GM19397 (cell line): ENCODE measurements around the gene FGF22.

Experiments used
- ATAC-seq: cut with Tn5 transposase; IDR thresholded peaks from one replicate; pipeline ENCODE4 v1.9.1; 2021; ENCODE audit warnings: mild to moderate bottlenecking, moderate library complexity; ENCODE audit not compliant: unreplicated experiment

Gene FGF22

DNA sequence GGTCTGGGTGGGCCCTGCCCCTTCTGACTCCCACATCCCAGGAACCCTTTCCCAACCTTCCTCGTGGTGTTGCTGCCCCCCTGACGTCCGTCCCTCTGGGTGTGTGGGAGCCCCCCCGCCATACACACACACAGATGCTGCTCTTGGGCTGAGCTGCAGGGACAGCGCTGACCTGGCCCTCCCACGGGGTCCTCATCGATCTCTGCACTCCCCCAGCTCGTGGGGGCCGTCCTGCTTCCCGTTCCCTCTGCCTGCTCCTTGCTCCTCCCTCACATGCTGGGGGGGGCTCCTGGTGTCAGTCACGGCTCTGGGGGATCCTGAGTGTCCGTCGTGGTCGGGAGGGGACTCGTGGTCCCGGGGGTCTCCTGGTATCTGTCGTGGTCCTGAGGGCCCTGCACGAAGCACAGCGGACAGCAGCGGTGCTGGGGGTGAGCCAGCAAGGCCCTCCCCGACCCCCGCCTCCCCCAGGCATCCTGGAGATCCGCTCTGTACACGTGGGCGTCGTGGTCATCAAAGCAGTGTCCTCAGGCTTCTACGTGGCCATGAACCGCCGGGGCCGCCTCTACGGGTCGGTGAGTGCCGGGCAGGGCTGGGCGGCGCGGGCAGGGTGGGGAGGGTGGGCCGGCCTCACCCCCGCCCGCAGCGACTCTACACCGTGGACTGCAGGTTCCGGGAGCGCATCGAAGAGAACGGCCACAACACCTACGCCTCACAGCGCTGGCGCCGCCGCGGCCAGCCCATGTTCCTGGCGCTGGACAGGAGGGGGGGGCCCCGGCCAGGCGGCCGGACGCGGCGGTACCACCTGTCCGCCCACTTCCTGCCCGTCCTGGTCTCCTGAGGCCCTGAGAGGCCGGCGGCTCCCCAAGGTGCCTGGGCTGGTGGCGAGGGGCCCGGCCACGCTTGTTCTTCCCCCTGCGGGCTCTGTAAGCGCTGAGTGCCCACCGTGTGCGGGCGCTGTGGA is 3.4 kb downstream of the FGF22 start:
- no peak for ATAC-seq

- ATAC-seq, result no peak
Measured at GRCh38 chr19:643736-644135, 4.1 kb downstream of the FGF22 start.

DNA sequence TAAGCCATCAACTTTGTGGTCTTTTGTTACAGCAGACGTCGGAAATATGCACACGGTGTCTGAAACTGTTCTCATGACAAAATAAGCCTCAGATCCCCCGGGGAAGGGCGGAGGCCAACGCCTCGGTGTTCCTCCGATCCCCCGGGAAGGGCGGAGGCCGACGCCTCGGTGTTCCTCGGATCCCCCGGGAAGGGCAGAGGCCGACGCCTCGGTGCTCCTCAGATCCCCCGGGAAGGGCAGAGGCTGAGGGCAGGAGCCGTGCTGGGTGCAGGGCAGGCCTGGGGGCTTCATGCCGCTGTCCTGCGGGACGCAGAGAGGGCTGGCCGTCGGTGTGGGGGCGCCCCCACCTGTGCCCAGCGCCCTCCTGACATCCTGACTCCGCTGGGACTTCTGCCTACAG is 4.7 kb downstream of the FGF22 start:
- ATAC-seq, result no peak

DNA sequence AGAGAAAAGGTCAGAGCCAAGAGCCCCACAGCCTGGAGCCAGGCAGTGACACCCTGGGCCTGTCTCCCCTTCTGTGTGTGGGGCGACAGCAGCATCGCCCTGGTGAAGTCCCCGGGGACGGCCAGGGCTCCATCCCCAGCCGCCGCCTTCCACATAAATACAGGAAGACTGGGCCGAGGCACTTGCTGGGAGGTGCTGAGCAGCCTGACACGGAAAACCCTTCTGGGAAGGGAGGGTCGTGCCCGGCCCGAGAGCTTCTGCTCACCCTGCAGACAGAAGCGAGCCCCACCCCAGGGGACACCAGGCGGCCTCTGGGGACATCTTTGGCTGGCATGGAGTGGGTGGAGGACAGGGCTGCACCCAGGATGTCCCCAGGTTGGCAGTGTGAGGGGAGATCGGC is 5.1 kb downstream of the FGF22 start:
- ATAC-seq, result no peak

- ATAC-seq, result no peak
Measured at GRCh38 chr19:645912-646778, 6.5 kb downstream of the FGF22 start.

GRCh38 chr19:646779-647565 is 7.3 kb downstream of the FGF22 start:
- ATAC-seq, result no peak

DNA sequence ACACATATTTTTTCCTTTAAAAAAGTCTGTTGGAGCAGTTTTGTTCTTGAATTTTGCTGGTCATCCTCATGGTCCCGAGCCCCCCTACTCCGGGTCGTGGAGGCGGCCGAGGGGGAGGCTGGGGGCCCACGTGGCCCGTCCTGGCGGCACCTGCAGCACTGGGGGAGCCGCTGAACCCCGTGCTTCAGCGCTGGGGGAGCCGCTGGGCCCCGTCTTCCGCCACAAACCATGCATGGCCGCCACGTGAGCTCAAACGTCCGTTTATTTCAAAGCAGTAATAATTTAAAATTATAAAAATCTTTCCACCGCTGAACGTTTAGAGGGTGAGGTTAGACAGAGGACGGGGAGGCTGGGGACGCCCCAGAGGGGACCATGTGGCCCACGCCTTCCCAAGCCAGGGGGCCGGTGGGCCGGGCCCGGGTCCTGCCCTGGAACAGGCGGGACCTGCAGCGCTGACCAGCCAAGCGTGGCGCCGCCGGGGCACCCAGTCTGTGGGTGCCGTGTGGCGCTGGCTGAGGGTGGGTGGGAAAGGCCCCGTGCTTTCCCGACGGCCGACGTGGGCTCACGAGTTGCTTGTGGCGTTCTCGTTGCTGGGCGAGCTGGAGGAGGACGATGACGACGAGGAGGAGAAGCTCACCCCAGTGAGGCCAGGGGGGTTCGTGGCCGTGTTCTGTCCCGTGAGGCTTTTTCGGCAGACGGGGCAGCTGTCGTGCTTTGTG is 8.0 kb downstream of the FGF22 start:
- ATAC-seq, result no peak

GRCh38 chr19:648305-648704 is 8.6 kb downstream of the FGF22 start:
- ATAC-seq, result no peak

DNA sequence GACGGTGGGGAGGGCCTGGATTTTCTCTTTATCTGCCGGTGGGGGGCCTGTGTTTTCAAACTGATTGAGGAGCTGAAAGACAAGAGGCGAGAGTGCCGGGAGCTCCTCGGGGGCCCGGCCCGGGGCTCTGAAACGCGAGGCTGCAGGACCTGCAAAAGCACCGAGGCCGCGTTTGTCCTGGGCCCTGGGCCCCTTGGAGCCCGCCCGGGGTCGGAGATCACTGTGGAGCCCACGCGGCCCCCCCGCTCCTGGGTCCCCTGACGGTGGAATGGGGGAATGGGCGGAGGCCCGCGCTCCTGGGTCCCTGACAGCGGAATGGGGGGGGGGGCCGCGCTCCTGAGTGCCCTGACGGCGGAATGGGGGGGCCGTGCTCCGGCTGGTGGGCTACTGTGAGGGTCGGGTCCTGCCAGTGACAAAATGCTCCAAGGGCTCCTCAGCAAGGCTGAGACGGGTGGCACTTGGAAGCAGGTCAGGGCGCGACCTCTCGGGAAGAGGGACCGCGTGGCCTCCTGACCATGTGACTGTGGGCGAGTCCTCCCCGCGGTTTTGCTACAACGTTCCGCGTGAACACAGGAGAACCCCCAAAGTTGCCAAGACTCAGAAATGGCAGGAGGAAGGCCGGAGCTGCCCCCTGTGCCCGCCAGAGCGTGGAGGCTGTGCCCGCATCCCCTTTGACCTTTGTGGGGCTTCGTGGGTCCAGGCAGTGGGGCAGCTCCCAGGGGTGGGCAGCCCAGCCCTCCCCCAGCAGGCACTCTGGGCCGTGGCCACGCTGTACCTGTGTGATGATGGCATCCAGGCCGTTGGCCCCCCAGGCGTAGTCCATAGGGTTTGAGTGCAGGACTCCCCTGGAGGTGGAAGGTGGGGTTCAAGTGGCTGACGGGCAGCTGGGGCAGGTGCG is 9.5 kb downstream of the FGF22 start:
- ATAC-seq, result no peak

- ATAC-seq, result no peak
Measured at GRCh38 chr19:650121-650520, 10.4 kb downstream of the FGF22 start.

GRCh38 chr19:651114-651818 is 11.6 kb downstream of the FGF22 start:
- ATAC-seq, result no peak

DNA sequence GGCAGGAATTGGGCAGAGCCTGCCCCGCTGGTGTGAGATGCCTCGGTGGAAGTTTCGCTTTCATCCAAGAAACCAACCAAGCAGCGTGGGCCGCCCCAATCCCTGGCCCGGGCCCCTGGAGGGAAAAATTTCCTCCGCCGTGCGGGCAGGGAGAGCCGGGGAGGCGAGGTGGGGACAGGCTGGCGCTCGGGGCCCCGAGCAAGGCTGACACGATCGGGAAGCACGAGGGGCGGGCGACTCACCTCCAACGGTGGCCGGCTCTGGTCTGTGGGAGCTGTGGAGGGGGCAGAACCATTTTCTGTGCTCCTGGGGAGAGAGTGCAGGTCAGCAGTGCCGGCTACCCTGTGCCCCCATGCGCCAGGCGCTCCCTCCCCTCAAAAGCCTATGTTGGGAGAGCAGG is 12.3 kb downstream of the FGF22 start:
- no peak for ATAC-seq

- no peak for ATAC-seq
Measured at GRCh38 chr19:652467-653389, 13.0 kb downstream of the FGF22 start.

DNA sequence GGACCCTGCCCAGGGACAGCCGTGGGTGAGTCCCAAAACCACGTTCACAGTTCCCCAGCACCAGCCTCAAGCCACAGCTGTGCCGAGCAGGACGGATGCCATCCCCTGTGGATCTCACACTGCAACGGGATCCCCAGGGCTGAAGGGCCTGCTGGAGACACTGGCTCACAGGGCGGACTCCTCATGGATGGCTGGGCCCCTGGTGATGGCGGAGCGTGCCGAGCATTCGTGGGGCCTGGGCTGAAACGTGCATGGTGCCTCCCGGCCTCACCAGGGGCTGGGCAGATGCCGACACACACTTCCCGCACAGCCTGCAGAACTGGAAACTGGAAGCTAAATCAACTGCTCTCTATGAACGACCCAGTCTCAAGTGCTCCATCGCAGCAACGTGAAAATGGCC is 13.7 kb downstream of the FGF22 start:
- no peak for ATAC-seq

GRCh38 chr19:655691-656090 is 16.0 kb downstream of the FGF22 start:
- ATAC-seq, result no peak

- ATAC-seq, result no peak
Measured at GRCh38 chr19:656751-657559, 17.3 kb downstream of the FGF22 start.

DNA sequence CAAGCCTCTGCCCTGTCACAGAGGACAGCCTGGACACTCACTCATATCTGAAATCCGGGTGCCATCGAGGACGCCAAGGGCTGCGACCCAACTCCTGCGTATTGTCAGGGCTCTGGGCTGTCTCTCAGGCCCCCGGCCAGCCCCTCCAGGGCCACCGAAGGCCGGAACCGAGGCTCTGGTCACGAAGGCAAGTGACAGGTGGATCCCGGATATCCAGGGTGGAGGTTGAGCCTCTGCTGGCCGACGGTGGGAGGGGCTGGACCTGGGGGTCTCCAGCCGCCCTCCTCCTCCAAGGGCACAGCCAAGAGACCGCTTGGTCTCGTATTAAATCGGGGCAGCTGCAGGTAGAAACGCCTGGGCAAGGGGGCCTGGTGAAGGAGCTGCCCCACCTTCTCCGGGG is 17.9 kb downstream of the FGF22 start:
- no peak for ATAC-seq
